IMR-90 (cell line): Measurements from ENCODE around the gene ROBO2. TPM values are rescaled to one million over a fixed set of nuclear protein-coding genes. Genes with fewer than 3 reads are reported as not detected.

Experiments
- ATAC-seq: fragments of 200-7000 bp; cut with Tn5 transposase; 2 replicates; pipeline ENCODE4 v1.9.1; 2020; ENCODE audit warnings: low read depth, mild to moderate bottlenecking, moderate library complexity
- BruUV-seq: library from RNA; stranded (reverse); fragments of 400-500 nt; replicated peaks from 2 replicates; lab custom pipeline; 2021; lab: Mats Ljungman, UMichigan
- CTCF ChIA-PET: fragments of 300-600 bp; formaldehyde crosslinking; extraction: SDS; loops from one replicate; lab custom pipeline; 2021; ENCODE audit warnings: antibody characterized with exemption; lab: Yijun Ruan, JAX
- POLR2A ChIA-PET: fragments of 300-600 bp; sonication (Branson Sonifier 250); formaldehyde crosslinking; loops from one replicate; lab custom pipeline; 2022; ENCODE audit warnings: antibody characterized with exemption; ENCODE audit not compliant: unreplicated experiment; lab: Charles Lee
- DNase-seq: peaks from one replicate; pipeline ENCODE4 v3.0.0; 2013
- H2AFZ ChIP-seq: replicated peaks from 2 replicates; pipeline ENCODE3; 2013; ENCODE audit warnings: low read length, mild to moderate bottlenecking; ENCODE audit not compliant: poor library complexity
- H2AK5ac ChIP-seq: 2 replicates; pipeline ENCODE4 v1.6.1; 2013; ENCODE audit warnings: low read depth, low read length, inconsistent platforms
- H2AK9ac ChIP-seq: replicated peaks from 2 replicates; pipeline ENCODE3; 2013; ENCODE audit warnings: mild to moderate bottlenecking, low read depth, low read length, moderate library complexity; ENCODE audit not compliant: poor library complexity
- H2BK120ac ChIP-seq: 2 replicates; pipeline ENCODE4 v1.6.1; 2013; ENCODE audit warnings: low read depth, low read length, inconsistent platforms
- H2BK15ac ChIP-seq: 3 replicates; pipeline ENCODE4 v1.6.1; 2013; ENCODE audit warnings: low read depth, low read length, inconsistent platforms
- H2BK20ac ChIP-seq: 2 replicates; pipeline ENCODE4 v1.6.1; 2013; ENCODE audit warnings: low read depth, mild to moderate bottlenecking, inconsistent platforms, low read length, moderate library complexity
- H2BK5ac ChIP-seq: 2 replicates; pipeline ENCODE4 v1.6.1; 2013; ENCODE audit warnings: mild to moderate bottlenecking, low read depth, low read length, inconsistent platforms; ENCODE audit not compliant: poor library complexity, severe bottlenecking
- H3K14ac ChIP-seq: replicated peaks from 2 replicates; pipeline ENCODE4 v1.6.1; 2013; ENCODE audit warnings: low read depth, low read length, inconsistent platforms
- H3K18ac ChIP-seq: 2 replicates; pipeline ENCODE4 v1.6.1; 2013; ENCODE audit warnings: low read depth, low read length, control low read depth
- H3K23ac ChIP-seq: 2 replicates; pipeline ENCODE4 v1.6.1; 2013; ENCODE audit warnings: low read depth, low read length, inconsistent platforms
- H3K27ac ChIP-seq: 2 replicates; pipeline ENCODE4 v1.5.1; 2013; ENCODE audit warnings: mild to moderate bottlenecking, control low read depth, low read length; ENCODE audit not compliant: insufficient read depth
- H3K27me3 ChIP-seq: 2 replicates; pipeline ENCODE4 v1.6.1; 2013; ENCODE audit warnings: low read length; ENCODE audit not compliant: control insufficient read depth, insufficient read depth
- H3K36me3 ChIP-seq: 2 replicates; pipeline ENCODE4 v1.6.1; 2013; ENCODE audit warnings: low read length, mixed read lengths; ENCODE audit not compliant: control insufficient read depth, insufficient read depth
- H3K4ac ChIP-seq: 2 replicates; pipeline ENCODE4 v1.6.1; 2013; ENCODE audit warnings: low read depth, low read length, inconsistent platforms
- H3K4me1 ChIP-seq: 2 replicates; pipeline ENCODE4 v1.6.1; 2013; ENCODE audit warnings: low read length, mixed read lengths; ENCODE audit not compliant: control insufficient read depth, insufficient read depth
- H3K4me2 ChIP-seq: 2 replicates; pipeline ENCODE4 v1.6.1; 2013; ENCODE audit warnings: low read depth, mild to moderate bottlenecking, control low read depth, low read length, moderate library complexity
- H3K4me3 ChIP-seq: 2 replicates; pipeline ENCODE4 v1.5.1; 2013; ENCODE audit warnings: low read depth, mild to moderate bottlenecking, control low read depth, low read length, moderate library complexity; ENCODE audit not compliant: insufficient read depth
- H3K56ac ChIP-seq: 2 replicates; pipeline ENCODE4 v1.6.1; 2013; ENCODE audit warnings: low read length, inconsistent platforms; ENCODE audit not compliant: insufficient read depth; ENCODE audit errors: extremely low read depth
- H3K79me1 ChIP-seq, 2 experiments: 2 replicates each; pipeline ENCODE4 v1.6.1; 2013; ENCODE audit warnings: low read length in 2 of 2, inconsistent platforms in 1 of 2, low read depth in 1 of 2
- H3K9ac ChIP-seq: 2 replicates; pipeline ENCODE4 v1.6.1; 2013; ENCODE audit warnings: low read depth, low read length, control low read depth
- H3K9me1 ChIP-seq: 2 replicates; pipeline ENCODE4 v1.6.1; 2013; ENCODE audit warnings: low read length, inconsistent platforms; ENCODE audit not compliant: insufficient read depth
- H3K9me3 ChIP-seq: 2 replicates; pipeline ENCODE4 v1.6.1; 2013; ENCODE audit warnings: low read length; ENCODE audit not compliant: control insufficient read depth, insufficient read depth
- H4K20me1 ChIP-seq: 2 replicates; pipeline ENCODE4 v1.6.1; 2013; ENCODE audit warnings: low read length, inconsistent platforms; ENCODE audit not compliant: insufficient read depth
- H4K5ac ChIP-seq: 2 replicates; pipeline ENCODE4 v1.6.1; 2013; ENCODE audit warnings: mild to moderate bottlenecking, low read depth, low read length, control low read depth
- H4K8ac ChIP-seq, 2 experiments: 2 replicates each; pipeline ENCODE4 v1.6.1; 2013; ENCODE audit warnings: low read depth in 2 of 2, low read length in 2 of 2, control low read depth in 1 of 2, inconsistent platforms in 1 of 2
- H4K91ac ChIP-seq: 2 replicates; pipeline ENCODE4 v1.6.1; 2013; ENCODE audit warnings: low read depth, low read length, inconsistent platforms; ENCODE audit not compliant: insufficient read depth
- CHD1 ChIP-seq: IDR thresholded peaks from 2 replicates; pipeline ENCODE4 v1.6.1; 2012; ENCODE audit warnings: low read depth, low read length, improper control_type of control experiment
- CTCF ChIP-seq: conservative IDR thresholded peaks from 2 replicates; pipeline ENCODE4 v1.5.1; 2012; ENCODE audit warnings: mild to moderate bottlenecking, low read depth, low read length, improper control_type of control experiment
- MAFK ChIP-seq: IDR thresholded peaks from 2 replicates; pipeline ENCODE4 v1.6.1; 2012; ENCODE audit warnings: low read depth, low read length, improper control_type of control experiment
- NFE2L2 ChIP-seq: fragments of 150-350 bp; IDR thresholded peaks from 2 replicates; pipeline ENCODE4 v1.6.1; 2016; ENCODE audit warnings: low read depth, mild to moderate bottlenecking, low read length
- RAD21 ChIP-seq: IDR thresholded peaks from 2 replicates; pipeline ENCODE4 v1.6.1; 2012; ENCODE audit warnings: low read length, improper control_type of control experiment
- RCOR1 ChIP-seq: IDR thresholded peaks from 2 replicates; pipeline ENCODE4 v1.6.1; 2012; ENCODE audit warnings: mild to moderate bottlenecking, low read length, improper control_type of control experiment; ENCODE audit not compliant: insufficient replicate concordance
- WGBS, 2 experiments: methylation state at CpG; one replicate each; pipeline versions ENCODE4 v1.1.5 to v1.1.7; 2013; ENCODE audit warnings: missing lambda C conversion rate in 2 of 2; ENCODE audit not compliant: insufficient read length in 1 of 2; ENCODE audit errors: extremely low coverage in 2 of 2; 5-methylcytosine and 5-hydroxymethylcytosine counted together
- dilution Hi-C: fragments of 300-500 bp; cut with HindIII; formaldehyde crosslinking; loops from one replicate; pipeline ENCODE4 v1.14.3; 2018; ENCODE audit warnings: low sequenced_read_pairs; ENCODE audit not compliant: unreplicated experiment
- in situ Hi-C: fragments of 300-500 bp; cut with MboI; formaldehyde crosslinking; loops from 3 replicates; pipeline ENCODE4 v1.14.3; 2019; ENCODE audit warnings: low sequenced_read_pairs, inconsistent platforms, mixed read lengths
- intact Hi-C: fragments of 100-400 bp; cut with micrococcal nuclease; formaldehyde crosslinking; loops from 2 replicates; pipeline ENCODE4 v1.10.0; 2022
- polyA plus RNA-seq, 3 experiments: library from polyadenylated mRNA; depleted of rRNA; stranded (reverse); fragments of >200 nt; gene quantifications; 2 replicates each; pipeline ENCODE4 v1.2.3, GENCODE V29; 2012; ENCODE audit warnings: low replicate concordance in 1 of 3
- total RNA-seq: library from RNA; depleted of rRNA; stranded (reverse); fragments of >200 nt; gene quantifications from 2 replicates; pipeline ENCODE4 v1.2.3, GENCODE V29; 2012

Gene ROBO2
- total and polyA plus RNA-seq, 2 of the 4 experiments (the other 2 are of a cell fraction) = 9.3 to 14.5 TPM

GRCh38 chr3:77605308-77605707, 565.4 kb downstream of the ROBO2 start:
- POLR2A ChIA-PET = no interaction called here
- Histone ChIP-seq H3K9ac (no peak overlapping the region), H3K14ac (no peak overlapping the region), H3K9me1 (no peaks in the 10 kb centered on the region), H3K4me1 (no peaks in the 10 kb centered on the region), H3K36me3 (no peaks in the 10 kb centered on the region), H3K4me3 (no peak overlapping the region), H3K79me1 (no peaks in the 10 kb centered on the region), H4K20me1 (no peaks in the 10 kb centered on the region), H2BK120ac (no peak overlapping the region), H2BK5ac (no peak overlapping the region), H3K27me3 (no peaks in the 10 kb centered on the region), H2BK20ac (no peak overlapping the region), H3K4ac (no peak overlapping the region), H2AFZ (no peak overlapping the region), H4K5ac (no peak overlapping the region), H3K4me2 (no peak overlapping the region), H3K23ac (no peak overlapping the region), H2AK5ac (no peak overlapping the region), H2AK9ac (no peak overlapping the region), H2BK15ac (no peak overlapping the region), H4K91ac (no peak overlapping the region), H4K8ac (no peak overlapping the region), H3K9me3 (peaks cover 4% of the 10 kb centered on the region; the same call in 1 of the 2 replicates), H3K18ac (no peak overlapping the region), H3K56ac (no peak overlapping the region), H3K27ac (no peak overlapping the region)
- no TSS peak for BruUV-seq
- intact Hi-C loops = no loop called here
- no peak for TF ChIP-seq RCOR1
- no peak for TF ChIP-seq CHD1
- no peak for TF ChIP-seq RAD21
- no peak for TF ChIP-seq CTCF
- TF ChIP-seq MAFK = no peak
- no peak for TF ChIP-seq NFE2L2
- no peak for DNase-seq
- no peak for ATAC-seq
- no CpG with 5 or more reads among the region's 2 CpGs for WGBS, 2 experiments
- dilution Hi-C loops = no loop called here
- in situ Hi-C loops = no loop called here
- CTCF ChIA-PET = no interaction called here
